Activated CD8-positive, alpha-beta memory T cell treated with anti-CD3 and anti-CD28 coated beads for 24 hours (primary cell): Measurements from ENCODE around the gene ADGRV1.
"Not testable (repeated sequence)": the region's sequence is repeated elsewhere in the genome, so short reads cannot be mapped to it uniquely, and the experiment has no call there.

Experiments used
- DNase-seq: peaks from one replicate; pipeline ENCODE4 v3.0.0-alpha.2; 2020

Gene ADGRV1

DNA sequence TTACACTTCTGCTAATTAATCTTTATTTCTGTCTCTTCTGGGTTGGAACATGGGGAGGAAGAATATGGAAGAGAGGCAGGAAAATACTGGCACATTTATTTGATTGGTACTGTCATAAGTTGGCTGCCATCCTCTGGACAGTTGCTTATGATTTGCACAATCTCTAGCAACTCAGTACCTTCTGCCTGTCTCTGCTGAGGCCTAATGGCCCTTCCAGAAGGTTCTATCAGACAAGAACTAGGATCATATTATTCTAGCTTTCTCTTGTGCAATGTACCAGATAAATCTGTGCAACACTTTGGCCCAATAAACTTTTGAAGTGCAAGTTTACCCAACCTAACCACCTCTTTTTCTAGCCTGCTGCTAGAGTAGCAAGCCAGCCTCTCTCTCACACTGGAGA, 489.5 kb downstream of the ADGRV1 start:
- DNase-seq, result no peak

DNA sequence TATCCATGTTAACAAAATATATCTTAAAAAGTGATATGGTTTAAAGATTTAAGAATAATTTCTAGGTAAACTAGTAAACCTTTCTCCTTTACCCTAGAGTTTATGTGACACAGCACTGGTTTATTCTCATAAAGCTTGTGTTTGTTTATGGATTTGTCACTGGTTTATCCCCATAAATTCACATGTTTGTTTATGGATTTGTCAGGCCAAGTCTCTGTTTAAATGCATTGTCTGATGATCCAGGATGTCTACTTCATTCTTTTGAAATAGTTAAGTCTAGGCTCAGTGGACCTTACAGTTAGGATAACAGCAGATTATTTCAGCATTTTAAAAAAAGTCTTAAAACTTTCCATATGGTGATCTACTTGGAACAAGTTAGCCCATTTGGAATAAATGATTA, 490.5 kb downstream of the ADGRV1 start:
- no peak for DNase-seq

DNA sequence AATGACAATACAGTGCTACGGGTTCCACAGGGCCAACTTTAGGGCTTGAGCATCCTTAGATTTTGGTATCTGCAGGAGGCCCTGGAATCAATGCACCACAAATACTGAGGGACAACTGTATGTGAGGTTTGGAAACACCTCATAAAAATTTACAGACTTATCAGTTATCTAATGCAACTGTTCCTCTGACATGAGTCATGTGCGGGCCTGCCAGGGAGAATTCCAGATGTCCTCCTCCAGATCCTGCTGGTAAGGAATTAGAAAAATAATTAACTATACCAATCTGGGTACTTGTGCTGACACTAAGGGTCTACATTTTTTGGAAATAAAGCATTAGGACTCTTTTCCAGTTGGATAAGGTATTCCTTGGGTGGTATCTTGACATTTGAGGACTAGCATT, 491.2 kb downstream of the ADGRV1 start:
- no peak for DNase-seq

DNA sequence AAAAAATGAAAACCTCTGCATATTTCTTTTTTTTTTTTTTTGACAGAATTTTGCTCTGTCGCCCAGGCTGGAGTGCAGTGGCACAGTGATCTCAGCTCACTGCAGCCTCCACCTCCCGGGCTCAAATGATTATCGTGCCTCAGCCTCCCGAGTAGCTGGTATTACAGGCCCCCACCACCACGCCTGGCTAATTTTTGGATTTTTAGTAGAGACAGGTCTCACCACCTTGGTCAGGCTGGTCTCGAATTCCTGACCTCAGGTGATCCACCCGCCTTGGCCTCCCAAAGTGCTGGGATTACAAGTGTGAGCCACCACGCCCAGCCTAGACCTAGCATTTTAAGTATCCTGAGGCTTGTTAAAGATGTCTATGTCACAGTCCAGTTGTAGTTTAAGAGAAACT, 493.8 kb downstream of the ADGRV1 start:
- not testable (repeated sequence) for DNase-seq

DNA sequence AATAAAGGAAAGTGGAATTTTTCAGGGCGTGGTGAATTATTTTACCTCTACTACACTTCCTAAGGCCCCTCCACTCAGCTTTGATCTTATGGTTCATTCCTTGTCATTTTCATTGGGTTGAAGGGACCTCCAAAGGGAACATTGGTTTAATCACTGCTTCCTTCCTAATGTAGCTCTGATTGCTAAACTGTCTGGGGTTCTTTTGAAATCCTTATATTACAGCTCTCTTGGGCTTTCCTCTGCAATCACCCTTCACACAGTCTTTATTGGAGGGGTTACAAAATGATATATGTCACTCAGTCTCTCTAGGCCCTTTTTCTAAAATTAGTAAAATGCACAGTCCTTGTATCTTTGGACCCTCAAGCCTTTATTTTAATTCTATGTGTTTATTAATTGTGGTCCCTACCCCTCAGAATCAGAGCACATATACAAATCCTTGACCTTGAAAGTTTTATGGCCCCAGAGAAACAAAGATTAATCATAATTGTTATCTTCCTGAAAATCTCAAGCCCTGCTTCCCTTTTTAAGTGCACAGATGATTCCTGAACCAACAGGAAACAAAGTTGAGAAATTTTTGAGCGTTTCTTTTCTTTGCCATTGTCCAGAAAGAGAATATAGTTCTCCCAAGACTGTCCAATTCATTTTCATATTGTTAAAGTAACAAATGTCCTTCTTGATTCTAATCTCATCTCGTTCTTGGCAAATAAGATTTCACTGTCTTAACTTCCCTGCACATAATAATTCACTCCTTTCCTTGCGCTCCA, 494.6 kb downstream of the ADGRV1 start:
- DNase-seq, result no peak

DNA sequence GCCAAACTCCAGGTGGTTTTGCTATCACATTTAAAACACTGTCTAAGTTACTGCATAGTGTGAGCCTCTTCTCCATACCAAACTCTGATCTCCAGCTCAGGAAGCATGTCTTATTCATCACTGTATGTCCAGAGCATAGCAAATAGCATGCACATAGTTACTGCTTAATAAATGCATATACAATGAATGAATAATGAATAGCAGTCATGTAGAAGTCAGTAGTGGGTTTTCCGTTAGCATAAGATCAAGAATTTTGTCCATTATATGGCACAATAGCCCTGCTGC, 495.1 kb downstream of the ADGRV1 start:
- DNase-seq, result no peak

DNA sequence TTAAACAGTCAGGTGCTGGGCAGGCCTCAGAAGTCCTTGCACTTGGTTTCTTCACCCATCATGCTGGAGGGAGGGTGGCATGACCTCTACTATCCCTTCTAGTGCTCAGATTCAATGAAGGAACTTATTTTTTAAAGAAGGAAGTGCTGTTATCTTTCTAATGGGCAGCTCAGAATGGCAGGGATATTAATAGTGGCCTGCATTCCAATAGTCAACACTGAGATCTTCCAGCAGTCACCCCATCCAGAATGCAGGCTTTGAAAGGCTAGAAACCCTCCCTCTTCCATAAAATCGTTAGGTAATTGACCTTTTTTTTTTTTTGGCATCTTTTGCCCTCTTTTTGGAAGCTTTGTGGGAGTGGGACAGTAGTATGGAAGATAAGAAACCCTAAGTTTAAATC, 499.6 kb downstream of the ADGRV1 start:
- no peak for DNase-seq

DNA sequence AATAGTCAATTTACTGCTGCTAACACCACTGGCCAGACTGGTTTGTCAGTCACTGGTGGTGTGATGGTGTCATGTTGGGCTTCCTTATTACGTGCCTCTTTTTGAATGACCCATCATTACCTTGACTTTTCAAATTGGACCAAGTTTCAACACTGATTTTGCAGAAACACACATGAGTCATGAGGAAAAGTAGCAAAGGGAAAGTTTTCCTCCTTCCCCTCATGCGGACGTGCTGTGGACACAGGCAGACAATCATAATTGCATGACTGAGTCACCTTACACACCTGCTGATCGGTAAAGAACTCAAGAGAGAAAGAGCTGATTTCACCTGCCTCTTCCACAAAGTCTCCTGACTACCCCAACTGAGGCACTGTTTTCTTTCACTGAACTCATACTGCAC, 500.0 kb downstream of the ADGRV1 start:
- DNase-seq, result no peak

DNA sequence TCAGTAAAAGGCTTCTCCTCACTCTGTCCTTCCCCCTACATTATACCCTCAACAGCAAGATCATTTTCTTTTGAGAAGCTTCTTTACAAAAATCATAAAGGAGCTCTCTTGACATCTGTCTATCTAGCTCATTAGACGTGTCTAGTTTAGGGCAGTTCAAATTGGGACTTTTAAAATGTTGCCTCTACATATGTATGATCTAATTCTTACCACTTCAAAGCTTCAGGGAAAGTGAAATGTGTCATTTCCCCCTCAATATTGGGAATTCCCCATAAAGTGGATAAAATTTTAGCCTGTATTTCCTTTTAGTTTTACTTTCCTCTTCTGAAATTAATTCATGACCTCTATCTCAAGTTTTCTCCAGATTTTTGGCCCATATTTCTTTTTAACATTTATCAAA, 500.8 kb downstream of the ADGRV1 start:
- DNase-seq, result no peak

DNA sequence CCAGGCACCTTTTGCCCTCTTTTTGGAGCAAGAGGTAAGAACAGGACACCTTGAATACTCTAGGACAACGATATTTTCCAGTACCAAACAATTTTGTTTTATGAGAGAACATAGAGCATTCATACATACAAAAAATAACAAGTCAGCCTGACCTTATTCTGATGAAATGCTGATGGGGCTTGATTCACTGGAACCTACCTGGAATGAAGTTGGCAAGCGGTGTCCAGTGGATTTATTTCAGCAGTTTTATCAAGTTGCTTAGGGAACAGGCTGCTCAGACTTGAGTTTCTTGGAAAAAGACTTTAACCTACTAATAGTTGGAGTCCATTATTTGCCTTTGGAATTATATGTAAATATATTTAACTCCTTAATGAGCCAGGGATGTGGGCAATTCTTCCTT, 502.5 kb downstream of the ADGRV1 start:
- DNase-seq, result no peak

DNA sequence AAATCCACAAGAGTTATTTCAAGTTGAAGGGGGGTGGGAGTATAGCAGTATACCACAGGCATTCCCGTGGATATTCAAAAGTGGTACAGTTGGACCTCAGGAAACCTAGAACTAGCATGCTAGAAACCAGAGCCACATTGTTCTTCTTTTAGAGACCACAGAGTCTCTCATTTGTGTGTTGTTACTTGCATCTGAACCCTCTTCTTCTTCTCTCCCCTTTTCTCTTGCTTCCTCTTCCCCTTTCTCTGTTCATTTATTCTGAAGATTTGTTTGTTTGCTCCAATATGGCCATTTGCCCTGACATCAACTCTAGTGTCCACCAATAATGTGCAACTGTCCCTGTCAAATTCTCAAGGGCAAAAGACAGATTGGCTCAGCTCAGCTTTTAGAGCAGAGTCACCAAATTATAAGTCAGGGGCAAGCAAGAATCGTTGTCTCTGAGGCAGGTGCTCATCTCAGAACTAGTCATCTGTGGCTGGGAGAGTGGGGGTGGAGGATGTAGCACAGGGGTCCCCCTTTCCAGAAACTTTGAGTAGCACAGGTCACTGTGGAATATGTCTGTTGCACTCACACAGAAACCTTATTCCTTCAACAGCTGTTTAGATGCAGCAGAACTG, 503.5 kb downstream of the ADGRV1 start:
- DNase-seq, result no peak

DNA sequence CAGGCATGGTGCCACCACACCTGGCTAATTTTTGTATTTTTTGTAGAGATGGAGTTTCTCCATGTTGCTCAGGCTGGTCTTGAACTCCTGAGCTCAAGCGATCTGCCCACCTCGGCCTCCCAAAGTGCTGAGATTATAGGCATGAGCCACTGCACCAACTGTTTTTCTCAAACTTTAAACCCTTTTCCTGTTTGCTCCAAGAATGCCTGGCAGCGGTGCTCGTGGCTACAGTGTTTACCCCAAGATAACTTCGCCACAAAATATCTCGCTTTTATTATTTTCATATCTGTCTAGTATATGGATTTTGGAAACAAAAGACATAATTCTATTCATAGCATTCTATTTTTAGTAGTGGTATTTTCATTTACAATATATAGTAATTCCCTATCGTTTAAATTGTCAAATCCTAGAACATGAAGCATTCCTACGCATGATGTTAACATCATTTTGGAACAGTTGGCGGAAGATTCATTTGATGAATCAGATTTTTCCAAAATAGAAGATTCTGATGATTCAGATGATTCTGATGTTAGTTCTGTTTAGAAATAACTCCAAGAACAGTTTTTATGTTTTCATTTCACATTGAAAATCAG, 504.6 kb downstream of the ADGRV1 start:
- not testable (repeated sequence) for DNase-seq

DNA sequence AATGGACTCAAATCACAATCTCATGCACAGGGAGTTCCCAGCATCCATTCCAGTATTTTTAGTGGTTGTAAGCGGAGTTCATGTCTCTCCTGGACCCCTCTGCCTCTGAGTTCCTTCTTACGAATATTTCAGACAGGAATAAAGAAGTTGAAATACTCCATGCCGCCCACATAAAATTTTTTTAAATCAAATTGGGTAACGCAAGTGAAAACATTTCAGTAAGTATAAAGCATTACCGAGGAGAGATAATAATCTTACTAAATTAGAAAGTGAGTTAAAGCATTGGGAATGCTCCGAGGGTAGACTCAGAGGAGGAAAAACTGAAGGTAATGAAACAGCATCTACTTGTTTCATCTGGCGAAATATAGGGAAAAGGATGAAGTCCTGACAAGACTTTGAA, 506.9 kb downstream of the ADGRV1 start:
- DNase-seq, result no peak

DNA sequence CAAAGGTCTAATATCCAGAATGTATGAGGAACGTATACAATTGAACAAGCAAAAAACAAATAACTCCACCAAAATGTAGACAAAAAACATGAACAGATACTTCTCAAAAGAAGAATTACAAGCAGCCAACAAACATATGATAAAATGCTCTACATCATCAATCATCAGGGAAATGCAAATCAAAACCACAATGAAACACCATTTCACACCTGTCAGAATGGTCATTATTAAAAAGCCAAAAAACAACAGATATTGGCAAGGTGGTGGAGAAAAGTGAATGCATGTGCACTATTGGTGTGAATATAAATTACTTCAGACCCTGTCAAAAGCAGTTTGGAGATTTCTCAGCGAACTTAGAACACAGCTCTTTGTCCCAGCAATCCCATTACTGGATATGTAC, 510.8 kb downstream of the ADGRV1 start:
- no peak for DNase-seq

DNA sequence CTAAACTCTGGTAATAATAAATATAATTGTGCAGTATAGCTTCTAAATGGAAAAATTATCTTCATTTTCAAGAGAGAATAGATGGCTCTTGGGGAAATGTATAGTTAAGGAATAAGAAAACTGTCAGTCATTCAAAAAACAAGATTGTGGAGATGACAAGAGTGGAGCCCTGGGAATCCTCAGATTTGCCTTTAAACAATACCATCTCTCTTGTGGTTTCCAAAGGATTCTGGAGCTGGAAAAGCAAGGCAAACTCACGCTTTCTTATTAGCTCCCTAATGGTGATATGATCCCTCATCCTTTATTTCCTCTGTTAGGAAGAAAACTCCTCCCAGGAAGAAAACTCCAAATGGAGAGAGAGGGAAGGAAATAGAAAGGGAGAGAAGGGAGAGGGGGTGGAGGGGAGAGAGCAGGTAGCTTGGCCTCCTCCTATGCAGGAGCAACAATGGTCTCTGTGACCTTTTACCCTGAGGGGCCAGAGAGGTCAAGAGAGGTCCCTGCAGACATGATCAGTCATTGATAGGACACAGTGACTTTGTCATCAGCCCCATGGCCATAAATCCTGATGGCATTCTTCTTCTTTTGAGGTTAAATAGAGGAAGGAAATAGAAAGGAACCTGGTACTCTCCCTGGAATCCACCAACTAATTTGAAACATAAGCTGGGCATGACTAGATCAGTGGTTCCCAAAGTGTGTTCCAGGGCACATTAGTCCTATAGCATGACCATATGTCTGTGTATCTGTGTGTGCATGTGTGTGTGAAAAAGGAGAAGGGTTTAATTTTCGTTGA, 512.4 kb downstream of the ADGRV1 start:
- no peak for DNase-seq

DNA sequence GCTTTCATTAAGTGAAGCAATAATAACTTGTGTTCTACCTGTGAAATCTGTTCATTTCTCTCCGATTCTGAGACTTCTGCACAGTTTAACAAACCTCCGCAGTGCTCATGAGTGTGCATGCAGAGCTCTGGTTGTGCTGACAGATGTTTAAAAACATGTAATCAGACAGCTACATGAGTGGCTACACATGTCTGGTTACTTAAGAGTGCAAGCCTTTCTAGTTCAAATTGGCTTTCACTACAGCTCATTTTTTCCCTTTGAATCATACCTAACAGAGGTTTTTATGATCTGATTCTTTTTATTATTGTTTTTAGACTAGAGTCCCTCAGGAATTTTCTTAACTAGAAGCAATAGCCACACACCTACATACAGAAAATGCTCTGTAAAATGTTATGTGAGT, 514.3 kb downstream of the ADGRV1 start:
- no peak for DNase-seq

DNA sequence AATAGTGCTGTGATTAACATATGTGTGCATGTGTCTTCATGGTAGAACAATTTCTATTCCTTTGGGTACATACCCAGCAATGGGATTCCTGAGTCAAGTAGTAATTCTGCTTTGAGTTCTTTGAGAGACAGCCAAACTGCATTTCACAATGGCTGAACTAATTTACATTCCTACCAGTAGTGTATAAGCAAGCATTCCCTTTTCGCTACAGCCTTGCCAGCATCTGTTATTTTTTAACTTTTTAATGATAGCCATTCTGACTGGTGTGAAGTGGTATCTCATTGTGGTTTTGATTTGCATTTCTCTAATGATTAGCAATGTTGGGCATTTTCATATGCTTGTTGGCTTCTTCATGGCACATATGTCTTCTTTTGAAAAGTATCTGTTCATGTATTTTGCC, 516.0 kb downstream of the ADGRV1 start:
- DNase-seq, result no peak

DNA sequence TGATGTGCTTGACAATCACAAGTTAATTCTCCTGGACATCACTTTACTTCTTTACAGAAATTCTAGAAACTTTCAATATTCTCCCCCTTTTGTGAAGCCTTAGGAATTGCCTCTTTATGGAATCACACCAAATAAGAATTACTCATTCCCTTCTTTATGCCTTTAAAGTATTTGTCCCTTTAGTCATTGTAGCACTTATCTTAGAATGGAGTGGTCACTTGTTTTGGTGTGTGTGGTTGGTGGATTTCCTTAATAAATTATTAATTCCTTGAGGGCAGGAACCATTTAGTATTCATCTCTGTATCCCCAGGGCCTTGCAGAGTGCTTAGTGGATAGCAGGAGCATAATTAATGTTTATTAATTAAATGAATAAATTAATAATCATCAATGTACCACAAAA, 517.5 kb downstream of the ADGRV1 start:
- no peak for DNase-seq

DNA sequence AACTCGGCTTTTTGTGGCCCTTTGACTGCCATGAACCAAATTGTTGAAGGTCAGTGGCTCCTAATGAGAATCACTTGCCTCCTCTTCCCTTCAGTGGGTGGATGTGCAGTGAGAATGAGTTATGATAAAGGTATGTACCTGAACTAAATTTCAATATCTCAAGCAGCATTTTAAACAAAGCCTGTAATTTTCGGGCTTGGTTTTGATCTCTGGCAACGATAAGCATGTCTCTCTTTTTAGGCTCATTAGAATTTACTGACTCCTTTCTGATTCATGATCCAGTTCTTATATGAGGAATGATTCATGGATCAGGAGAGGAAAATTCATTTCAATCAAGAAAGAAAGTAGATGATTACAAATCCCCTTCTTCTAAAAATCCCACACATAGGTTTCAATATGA, 519.0 kb downstream of the ADGRV1 start:
- DNase-seq, result no peak

DNA sequence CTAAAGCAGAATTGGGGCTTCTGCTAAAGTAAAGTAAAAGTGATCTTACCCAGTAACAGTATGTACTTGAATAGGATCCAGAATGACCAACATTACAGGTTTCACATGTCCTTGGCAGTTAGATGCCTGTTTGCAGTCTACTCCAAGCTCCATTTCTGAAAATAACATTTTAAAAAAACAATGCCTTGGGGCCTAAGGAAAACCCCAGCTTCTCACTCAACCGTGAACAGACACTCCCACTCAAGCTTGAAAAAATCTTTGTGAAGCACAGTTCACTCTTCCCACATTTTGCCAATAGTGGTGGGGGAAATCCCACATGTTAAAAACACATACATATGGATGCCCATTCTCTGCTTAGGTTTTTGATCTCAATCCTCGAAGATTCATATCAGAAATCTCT, 520.4 kb downstream of the ADGRV1 start:
- no peak for DNase-seq

DNA sequence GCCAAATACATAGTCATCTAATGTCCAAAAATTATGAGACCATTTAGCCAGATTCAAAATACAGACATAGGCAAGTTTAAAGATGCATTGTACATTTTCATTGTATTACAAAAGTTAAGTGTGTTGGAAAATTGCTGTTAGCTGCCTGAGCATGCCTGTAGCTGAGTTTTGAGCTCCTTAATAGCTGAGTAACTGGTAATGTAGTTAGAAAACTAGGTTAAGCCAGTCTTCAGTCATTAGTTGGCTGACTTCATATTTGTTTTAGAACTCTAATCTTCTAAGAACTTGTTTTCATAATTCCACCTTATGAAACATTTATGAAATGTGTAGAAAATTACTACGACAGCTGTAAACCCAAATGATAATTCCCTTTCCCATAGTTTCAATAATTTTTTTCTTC, 531.2 kb downstream of the ADGRV1 start:
- no peak for DNase-seq

DNA sequence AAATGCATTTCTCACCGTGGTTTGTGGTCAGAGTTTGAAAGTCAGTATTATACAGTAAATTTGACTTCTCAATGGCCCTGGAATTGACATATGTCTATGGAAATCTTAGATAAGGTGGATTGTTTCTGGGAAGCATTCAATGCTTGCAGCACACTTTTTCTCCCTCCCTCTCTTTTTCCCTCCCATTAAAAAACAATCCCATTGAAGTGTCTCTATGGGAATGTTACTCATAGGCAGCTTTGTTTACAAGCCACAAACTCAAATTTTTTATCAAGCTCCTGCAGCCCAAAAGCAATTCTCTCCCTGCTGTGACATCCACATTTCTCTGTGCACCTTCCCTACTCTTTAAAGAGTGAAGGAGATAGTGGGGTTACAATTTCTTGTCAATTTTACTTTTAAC, 532.4 kb downstream of the ADGRV1 start:
- no peak for DNase-seq

DNA sequence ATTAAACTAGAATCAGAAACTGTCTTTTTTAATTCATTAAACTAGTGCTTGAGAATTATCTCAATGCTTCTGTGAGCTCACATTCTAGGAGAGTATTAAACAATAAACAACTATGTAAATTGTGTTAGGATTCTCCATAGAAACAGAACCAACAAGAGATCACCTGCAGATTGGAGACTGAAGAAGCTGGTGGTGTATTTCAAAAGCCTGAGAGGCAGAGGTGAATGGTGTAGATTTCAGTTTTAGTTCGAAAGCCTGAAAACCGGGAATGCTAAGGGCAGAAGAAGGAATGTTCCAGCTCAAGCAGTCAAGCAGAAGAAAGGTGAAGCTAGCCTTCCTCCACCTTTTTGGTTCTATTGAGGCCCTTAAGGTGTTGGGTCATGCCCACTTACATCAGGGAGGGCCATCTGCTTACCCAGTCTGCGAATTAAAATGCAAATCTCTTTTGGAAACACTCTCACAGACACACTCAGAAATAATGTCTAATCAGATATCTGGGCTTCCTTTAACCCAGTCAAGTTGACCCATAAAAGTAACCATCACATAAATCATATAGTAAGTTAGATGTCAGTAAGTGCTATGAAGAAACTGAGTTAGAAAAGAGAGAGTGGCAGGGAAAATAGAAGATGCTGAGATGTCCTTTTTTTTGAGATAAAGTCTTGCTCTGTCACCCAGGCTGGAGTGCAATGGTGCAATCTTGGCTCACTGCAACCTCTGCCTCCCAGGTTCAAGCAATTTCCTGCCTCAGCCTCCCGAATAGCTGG, 533.1 kb downstream of the ADGRV1 start:
- no peak for DNase-seq
